Lung (tissue), 12 donors: ENCODE data around the gene FAM163B. TPM values are rescaled to one million over a fixed set of nuclear protein-coding genes. Genes with fewer than 3 reads are reported as not detected.

ENCODE experiments used
- ATAC-seq: fragments of 200-7000 bp; cut with Tn5 transposase; one replicate; pipeline ENCODE4 v1.9.1; 2020; ENCODE audit warnings: moderate number of reproducible peaks; ENCODE audit not compliant: insufficient read depth, low FRiP score
- DNase-seq, 3 donors: peaks; one replicate each; pipeline ENCODE4 v3.0.0-alpha.2; 2013 to 2017
- H3K27ac ChIP-seq, 2 donors: one replicate each; pipeline ENCODE4 v1.5.1; 2013; ENCODE audit warnings: mild to moderate bottlenecking in 2 of 2, moderate library complexity in 2 of 2, control low read depth in 1 of 2, inconsistent platforms in 1 of 2, low read depth in 1 of 2, low read length in 1 of 2
- H3K27me3 ChIP-seq, 3 donors: one replicate each; pipeline ENCODE4 v1.5.1; 2013; ENCODE audit warnings: low read length in 2 of 3; ENCODE audit not compliant: control insufficient read depth in 3 of 3, insufficient read depth in 3 of 3
- H3K36me3 ChIP-seq, 4 donors: one replicate each; pipeline ENCODE4 v1.5.1; 2013; ENCODE audit warnings: low read length in 4 of 4, mild to moderate bottlenecking in 1 of 4, moderate library complexity in 1 of 4; ENCODE audit not compliant: control insufficient read depth in 4 of 4, insufficient read depth in 4 of 4
- H3K4me1 ChIP-seq, 5 donors: one replicate each; pipeline ENCODE4 v1.5.1; 2013; ENCODE audit warnings: low read length in 5 of 5, mild to moderate bottlenecking in 2 of 5, moderate library complexity in 1 of 5; ENCODE audit not compliant: control insufficient read depth in 5 of 5, insufficient read depth in 5 of 5
- H3K4me3 ChIP-seq: one replicate; pipeline ENCODE4 v1.5.1; 2013; ENCODE audit warnings: mild to moderate bottlenecking, control low read depth, moderate library complexity
- H3K9ac ChIP-seq, 2 donors: one replicate each; pipeline ENCODE4 v1.5.1; 2013; ENCODE audit warnings: low read length in 2 of 2, control low read depth in 1 of 2; ENCODE audit not compliant: insufficient read depth in 1 of 2
- H3K9me3 ChIP-seq, 4 donors: one replicate each; pipeline ENCODE4 v1.5.1; 2013; ENCODE audit warnings: low read length in 3 of 4, mild to moderate bottlenecking in 1 of 4, moderate library complexity in 1 of 4; ENCODE audit not compliant: control insufficient read depth in 4 of 4, insufficient read depth in 3 of 4
- CTCF ChIP-seq: IDR thresholded peaks from 2 replicates; pipeline ENCODE4 v1.5.1; 2012; ENCODE audit warnings: mild to moderate bottlenecking; ENCODE audit errors: control extremely low read depth, extremely low read depth
- WGBS, 2 donors: extraction: QIAGEN DNeasy Blood & Tissue Kit; methylation state at CpG; one replicate each; pipeline ENCODE4 v1.1.7; 2013; 5-methylcytosine and 5-hydroxymethylcytosine counted together
- polyA plus RNA-seq, 2 donors: library from polyadenylated mRNA; stranded (reverse); fragments of 200-250 nt; gene quantifications; one replicate each; pipeline ENCODE4 v1.2.1, GENCODE V29; 2013
- total RNA-seq, 2 donors: library from RNA; depleted of rRNA in 1 of 2; stranded (reverse); fragments of >200 nt in 1 of 2; gene quantifications; one replicate each; pipeline ENCODE4 v1.2.1, GENCODE V29; 2014 to 2021
- donor health status: control.
- donor health status: control.
- donor health status: Bipolar disorder and iron deficiency.
- donor health status: healthy.
- donor health status: DM: yes; HTN: yes; CAD: no.

FAM163B gene
- total and polyA plus RNA-seq, 4 donors, result 0.10 to 0.51 (median 0.16) TPM; not detected in 1

GRCh38 chr9:133584167-133584558, 25.0 kb downstream of the FAM163B start:
- H3K9ac ChIP-seq, result no peak overlapping the region
- DNase-seq (no peak), ATAC-seq (no peak)
- TF ChIP-seq CTCF, result no peak
- H3K4me1 ChIP-seq, result peaks cover 0 to 67% (median 21%) of the 10 kb centered on the region in 5 donors
- H3K9me3 ChIP-seq, result peaks cover 0 to 2% (median 0%) of the 10 kb centered on the region in 4 donors
- WGBS, 2 donors, result 57 to 78% methylated on average over 5 of the region's 5 CpGs
- peaks cover 0 to 6% (median 0%) of the 10 kb centered on the region in 3 donors for H3K27me3 ChIP-seq
- no peaks in the 10 kb centered on the region for H3K36me3 ChIP-seq
- no peak overlapping the region for H3K27ac ChIP-seq
- no peak overlapping the region for H3K4me3 ChIP-seq

- Histone ChIP-seq H3K9me3 (peaks cover 0 to 2% (median 0%) of the 10 kb centered on the region in 4 donors), H3K36me3 (no peaks in the 10 kb centered on the region), H3K4me3 (no peak overlapping the region), H3K4me1 (peaks cover 0 to 69% (median 21%) of the 10 kb centered on the region in 5 donors), H3K27ac (peak overlapping the region in 1 of 2 donors; percentile 1), H3K27me3 (peaks cover 0 to 6% (median 0%) of the 10 kb centered on the region in 3 donors), H3K9ac (no peak overlapping the region)
- ATAC-seq, result no peak
- WGBS, 2 donors, result 79 to 84% methylated on average over 23 of the region's 23 CpGs
- TF ChIP-seq CTCF, result no peak
- peak; percentile 56 to 74 (median 57) for DNase-seq
These were observed 25.6 kb downstream of the FAM163B start for GRCh38 chr9:133583586-133583985.

- Histone ChIP-seq H3K27ac (no peak overlapping the region), H3K9me3 (peaks cover 0 to 2% (median 0%) of the 10 kb centered on the region in 4 donors), H3K4me3 (no peak overlapping the region), H3K36me3 (no peaks in the 10 kb centered on the region), H3K9ac (no peak overlapping the region), H3K27me3 (peaks cover 0 to 7% (median 0%) of the 10 kb centered on the region in 3 donors), H3K4me1 (peaks cover 0 to 70% (median 21%) of the 10 kb centered on the region in 5 donors)
- WGBS, 2 donors, result 78 to 93% methylated on average over 3 of the region's 3 CpGs
- no peak for DNase-seq
- ATAC-seq, result no peak
- TF ChIP-seq CTCF, result no peak
These were observed 26.1 kb downstream of the FAM163B start for GRCh38 chr9:133583111-133583510.
